GM12878 (cell line): ENCODE data around the gene CKS2. TPM values are rescaled to one million over a fixed set of nuclear protein-coding genes. Genes with fewer than 3 reads are reported as not detected.

Experiments
- ATAC-seq: fragments of 200-7000 bp; cut with Tn5 transposase; 3 replicates; pipeline ENCODE4 v1.9.1; 2020; ENCODE audit warnings: mild to moderate bottlenecking, moderate library complexity
- BruUV-seq: library from RNA; stranded (reverse); fragments of 400-500 nt; replicated peaks from 2 replicates; lab custom pipeline; 2021; lab: Mats Ljungman, UMichigan
- CTCF ChIA-PET: fragments of 300-600 bp; sonication (Branson Sonifier 250); formaldehyde crosslinking; extraction: SDS; loops from one replicate; lab custom pipeline; 2021; ENCODE audit warnings: inconsistent platforms; lab: Yijun Ruan, JAX
- POLR2A ChIA-PET: fragments of 350-600 bp; formaldehyde crosslinking; extraction: SDS; loops from one replicate; lab custom pipeline; 2021; ENCODE audit warnings: inconsistent platforms; lab: Charles Lee
- RAD21 ChIA-PET: fragments of 300-600 bp; sonication (Branson Sonifier 250); formaldehyde crosslinking; loops from one replicate; lab custom pipeline; 2023; ENCODE audit warnings: antibody characterized with exemption; ENCODE audit not compliant: unreplicated experiment; lab: Charles Lee
- SMC1A ChIA-PET: fragments of 300-600 bp; sonication (Branson Sonifier 250); formaldehyde crosslinking; loops from one replicate; lab custom pipeline; 2023; ENCODE audit not compliant: unreplicated experiment, uncharacterized antibody; lab: Charles Lee
- DNase-seq: peaks from one replicate; pipeline ENCODE4 v3.0.0-alpha.2; 2011; ENCODE audit warnings: low read depth, low spot score
- FAIRE-seq: peaks from 3 replicates; lab custom pipeline; 2011; peaks lifted over from hg19 to GRCh38; lab: Jason Lieb, UNC
- H2AFZ ChIP-seq: 2 replicates; pipeline ENCODE4 v1.6.0; 2011; ENCODE audit warnings: low read depth, low read length, control low read depth; ENCODE audit not compliant: control insufficient read depth
- H3K27ac ChIP-seq: 2 replicates; pipeline ENCODE4 v1.5.1; 2011; ENCODE audit warnings: control low read depth; ENCODE audit not compliant: control insufficient read depth, insufficient read depth
- H3K27me3 ChIP-seq, 2 experiments: replicated peaks in 1 of 2; 2 replicates each; pipeline versions ENCODE4 v1.6.0 to v1.6.1; 2011; ENCODE audit warnings: low read length in 1 of 2; ENCODE audit not compliant: control insufficient read depth in 2 of 2, insufficient read depth in 2 of 2
- H3K36me3 ChIP-seq, 2 experiments: 2 replicates each; pipeline ENCODE4 v1.5.1; 2011; ENCODE audit warnings: low read length in 1 of 2; ENCODE audit not compliant: control insufficient read depth in 2 of 2, insufficient read depth in 2 of 2
- H3K4me1 ChIP-seq: 2 replicates; pipeline ENCODE4 v1.6.1; 2011; ENCODE audit warnings: mild to moderate bottlenecking, low read length, moderate library complexity, mixed read lengths; ENCODE audit not compliant: control insufficient read depth, insufficient read depth
- H3K4me2 ChIP-seq: 2 replicates; pipeline ENCODE4 v1.6.0; 2011; ENCODE audit warnings: control low read depth; ENCODE audit not compliant: control insufficient read depth, insufficient read depth
- H3K4me3 ChIP-seq: fragments of 200-600 bp; sonication (generic); 2 replicates; pipeline ENCODE4 v1.5.1; 2016
- H3K79me2 ChIP-seq: 2 replicates; pipeline ENCODE4 v1.6.0; 2011; ENCODE audit warnings: low read length; ENCODE audit not compliant: control insufficient read depth, insufficient read depth
- H3K9ac ChIP-seq: 2 replicates; pipeline ENCODE4 v1.8.0; 2011; ENCODE audit warnings: low read length, control low read depth, mixed read lengths; ENCODE audit not compliant: control insufficient read depth, insufficient read depth
- H3K9me3 ChIP-seq: replicated peaks from 3 replicates; pipeline ENCODE4 v1.5.1; 2011; ENCODE audit warnings: mild to moderate bottlenecking, low read length; ENCODE audit not compliant: control insufficient read depth, insufficient read depth
- H4K20me1 ChIP-seq: 2 replicates; pipeline ENCODE4 v1.6.0; 2011; ENCODE audit not compliant: control insufficient read depth, insufficient read depth
- CEBPB ChIP-seq, 2 experiments: fragments of 150-350 bp in 1 of 2; IDR thresholded peaks; 2 replicates each; pipeline ENCODE4 v1.6.1; 2012 to 2014; ENCODE audit warnings: low read depth in 2 of 2, low read length in 2 of 2, borderline replicate concordance in 1 of 2, inconsistent platforms in 1 of 2
- CREB1 ChIP-seq: IDR thresholded peaks from 2 replicates; pipeline ENCODE4 v1.6.1; 2012; ENCODE audit warnings: low read depth, mild to moderate bottlenecking, inconsistent platforms
- E2F8 ChIP-seq: fragments of 450-650 bp; IDR thresholded peaks from 2 replicates; pipeline ENCODE4 v1.6.1; 2018; ENCODE audit warnings: mild to moderate bottlenecking, low read depth, moderate library complexity; ENCODE audit not compliant: partially characterized antibody
- EZH2 ChIP-seq: IDR thresholded peaks from 2 replicates; pipeline ENCODE4 v1.6.1; 2012; ENCODE audit warnings: low read depth, mild to moderate bottlenecking, control low read depth, inconsistent platforms, low read length, borderline replicate concordance; ENCODE audit not compliant: control insufficient read depth
- LARP7 ChIP-seq: fragments of 450-650 bp; IDR thresholded peaks from 2 replicates; pipeline ENCODE4 v1.6.1; 2017; ENCODE audit warnings: mild to moderate bottlenecking
- NKRF ChIP-seq: fragments of 450-650 bp; conservative IDR thresholded peaks from 2 replicates; pipeline ENCODE4 v1.6.1; 2017; ENCODE audit warnings: mild to moderate bottlenecking, moderate library complexity
- SMAD1 ChIP-seq: fragments of 450-650 bp; IDR thresholded peaks from 2 replicates; pipeline ENCODE4 v1.6.1; 2018; ENCODE audit warnings: mild to moderate bottlenecking, low read depth; ENCODE audit not compliant: partially characterized antibody
- ZBED1 ChIP-seq: IDR thresholded peaks from 2 replicates; pipeline ENCODE4 v1.6.1; 2016; ENCODE audit warnings: borderline replicate concordance
- ZNF622 ChIP-seq: fragments of 450-650 bp; IDR thresholded peaks from 2 replicates; pipeline ENCODE4 v1.6.1; 2017; ENCODE audit warnings: mild to moderate bottlenecking, inconsistent platforms
- in situ Hi-C: fragments of 300-500 bp; cut with MboI; formaldehyde crosslinking; loops from 9 replicates; pipeline ENCODE4 v1.14.3; 2018; ENCODE audit warnings: mixed read lengths
- intact Hi-C: fragments of 100-400 bp; cut with micrococcal nuclease; formaldehyde crosslinking; loops from one replicate; pipeline ENCODE4 v1.14.2; 2022; ENCODE audit not compliant: unreplicated experiment
- polyA plus RNA-seq, 11 experiments: library from polyadenylated mRNA; depleted of rRNA in 4 of 11; unstranded in 6 of 11; stranded (reverse) in 5 of 11; fragments of >200 nt; fragmentation: Nextera tagmentation in 4 of 11; fragmentation: Illumina TruSeq in 1 of 11; extraction: Ambion mirVana in 4 of 11; extraction: Trizol in 1 of 11; gene quantifications; 1 replicate in 1 of 11; 2 replicates in 10 of 11; pipeline versions ENCODE4 v1.2.1 to v1.2.3, GENCODE V29; 2011 to 2016; ENCODE audit warnings: inconsistent platforms in 2 of 11, missing spikeins in 2 of 11, low read depth in 1 of 11
- total RNA-seq, 4 experiments: library from RNA; depleted of rRNA in 3 of 4; stranded (reverse); fragments of >200 nt in 3 of 4; fragmentation: Illumina TruSeq in 1 of 4; extraction: Trizol in 1 of 4; gene quantifications; 2 replicates each; pipeline versions ENCODE4 v1.2.1 to v1.2.3, GENCODE V29; 2013 to 2021
- TF ChIP-seq, protein P1 (sequence below): fragments of 450-650 bp; IDR thresholded peaks from 2 replicates; pipeline ENCODE4 v1.6.1; 2018; ENCODE audit warnings: borderline replicate concordance, mild to moderate bottlenecking; ENCODE audit not compliant: partially characterized antibody
- TF ChIP-seq, protein P2 (sequence below): fragments of 450-650 bp; IDR thresholded peaks from 2 replicates; pipeline ENCODE4 v1.6.1; 2017; ENCODE audit warnings: borderline replicate concordance
- TF ChIP-seq, protein P3 (sequence below): IDR thresholded peaks from 2 replicates; pipeline ENCODE4 v1.6.1; 2012; ENCODE audit warnings: mild to moderate bottlenecking, low read depth, low read length

Gene CKS2
- total and polyA plus RNA-seq, 10 of the 15 experiments (the other 5 are each of a cell fraction or from before 2014, with no cell fraction given), result 172 to 1,251 (median 503) TPM

DNA sequence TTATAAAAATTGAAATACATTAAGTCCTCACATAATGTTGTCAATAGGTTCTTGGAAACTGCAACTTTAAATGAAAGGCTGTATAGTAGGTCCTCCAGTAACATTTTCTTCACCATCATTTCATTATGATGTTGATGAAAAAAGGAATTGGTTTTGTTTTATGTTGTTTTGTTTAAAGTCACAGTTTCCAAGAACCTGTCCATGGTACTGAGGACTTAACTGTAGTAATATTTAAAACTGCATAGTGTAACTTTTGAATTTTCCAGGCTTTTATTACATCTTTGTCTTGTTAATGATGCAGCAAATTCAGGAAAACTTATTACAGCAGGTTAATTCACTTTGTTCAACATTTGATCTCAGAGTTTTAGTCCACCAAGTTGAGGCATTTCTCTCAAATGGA is 18.9 kb downstream of the CKS2 start:
- H3K27me3 ChIP-seq, result no peaks in the 10 kb centered on the region
- no peaks in the 10 kb centered on the region for H4K20me1 ChIP-seq
- FAIRE-seq (no peak), DNase-seq (no peak), ATAC-seq (no peak)
- H3K79me2 ChIP-seq, result no peaks in the 10 kb centered on the region
- intact Hi-C loops, result no loop called here
- H2AFZ ChIP-seq, result no peak overlapping the region
- SMC1A ChIA-PET, result no interaction called here
- no TSS peak for BruUV-seq
- no peaks in the 10 kb centered on the region for H3K4me1 ChIP-seq
- in situ Hi-C loops, result no loop called here
- RAD21 ChIA-PET, result no interaction called here
- peaks cover 3 to 45% of the 10 kb centered on the region in 2 experiments; a peak in 3 of 4 replicates for H3K36me3 ChIP-seq
- CTCF ChIA-PET, result no interaction called here
- no peak overlapping the region for H3K27ac ChIP-seq
- no peaks in the 10 kb centered on the region for H3K9me3 ChIP-seq
- POLR2A ChIA-PET, result no interaction called here
- no peak overlapping the region for H3K4me3 ChIP-seq
- no peak overlapping the region for H3K9ac ChIP-seq
- no peak overlapping the region for H3K4me2 ChIP-seq
- TF ChIP-seq ZBED1 (no peak), LARP7 (no peak), SMAD1 (no peak), CREB1 (no peak), CEBPB (IDR thresholded peaks at IDR 0.05; ENCODE audit: borderline replicate concordance in 1 of 2, low read depth in 2 of 2, low read length in 2 of 2) (no peak), E2F8 (no peak), NKRF (no peak), ZNF622 (no peak), EZH2 (no peak)
- TF ChIP-seq, protein P1, sequence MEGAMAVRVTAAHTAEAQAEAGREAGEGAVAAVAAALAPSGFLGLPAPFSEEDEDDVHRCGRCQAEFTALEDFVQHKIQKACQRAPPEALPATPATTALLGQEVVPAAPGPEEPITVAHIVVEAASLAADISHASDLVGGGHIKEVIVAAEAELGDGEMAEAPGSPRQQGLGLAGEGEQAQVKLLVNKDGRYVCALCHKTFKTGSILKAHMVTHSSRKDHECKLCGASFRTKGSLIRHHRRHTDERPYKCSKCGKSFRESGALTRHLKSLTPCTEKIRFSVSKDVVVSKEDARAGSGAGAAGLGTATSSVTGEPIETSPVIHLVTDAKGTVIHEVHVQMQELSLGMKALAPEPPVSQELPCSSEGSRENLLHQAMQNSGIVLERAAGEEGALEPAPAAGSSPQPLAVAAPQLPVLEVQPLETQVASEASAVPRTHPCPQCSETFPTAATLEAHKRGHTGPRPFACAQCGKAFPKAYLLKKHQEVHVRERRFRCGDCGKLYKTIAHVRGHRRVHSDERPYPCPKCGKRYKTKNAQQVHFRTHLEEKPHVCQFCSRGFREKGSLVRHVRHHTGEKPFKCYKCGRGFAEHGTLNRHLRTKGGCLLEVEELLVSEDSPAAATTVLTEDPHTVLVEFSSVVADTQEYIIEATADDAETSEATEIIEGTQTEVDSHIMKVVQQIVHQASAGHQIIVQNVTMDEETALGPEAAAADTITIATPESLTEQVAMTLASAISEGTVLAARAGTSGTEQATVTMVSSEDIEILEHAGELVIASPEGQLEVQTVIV, result no peak
- TF ChIP-seq, protein P2, sequence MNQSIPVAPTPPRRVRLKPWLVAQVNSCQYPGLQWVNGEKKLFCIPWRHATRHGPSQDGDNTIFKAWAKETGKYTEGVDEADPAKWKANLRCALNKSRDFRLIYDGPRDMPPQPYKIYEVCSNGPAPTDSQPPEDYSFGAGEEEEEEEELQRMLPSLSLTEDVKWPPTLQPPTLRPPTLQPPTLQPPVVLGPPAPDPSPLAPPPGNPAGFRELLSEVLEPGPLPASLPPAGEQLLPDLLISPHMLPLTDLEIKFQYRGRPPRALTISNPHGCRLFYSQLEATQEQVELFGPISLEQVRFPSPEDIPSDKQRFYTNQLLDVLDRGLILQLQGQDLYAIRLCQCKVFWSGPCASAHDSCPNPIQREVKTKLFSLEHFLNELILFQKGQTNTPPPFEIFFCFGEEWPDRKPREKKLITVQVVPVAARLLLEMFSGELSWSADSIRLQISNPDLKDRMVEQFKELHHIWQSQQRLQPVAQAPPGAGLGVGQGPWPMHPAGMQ, result no peak
- TF ChIP-seq, protein P3, sequence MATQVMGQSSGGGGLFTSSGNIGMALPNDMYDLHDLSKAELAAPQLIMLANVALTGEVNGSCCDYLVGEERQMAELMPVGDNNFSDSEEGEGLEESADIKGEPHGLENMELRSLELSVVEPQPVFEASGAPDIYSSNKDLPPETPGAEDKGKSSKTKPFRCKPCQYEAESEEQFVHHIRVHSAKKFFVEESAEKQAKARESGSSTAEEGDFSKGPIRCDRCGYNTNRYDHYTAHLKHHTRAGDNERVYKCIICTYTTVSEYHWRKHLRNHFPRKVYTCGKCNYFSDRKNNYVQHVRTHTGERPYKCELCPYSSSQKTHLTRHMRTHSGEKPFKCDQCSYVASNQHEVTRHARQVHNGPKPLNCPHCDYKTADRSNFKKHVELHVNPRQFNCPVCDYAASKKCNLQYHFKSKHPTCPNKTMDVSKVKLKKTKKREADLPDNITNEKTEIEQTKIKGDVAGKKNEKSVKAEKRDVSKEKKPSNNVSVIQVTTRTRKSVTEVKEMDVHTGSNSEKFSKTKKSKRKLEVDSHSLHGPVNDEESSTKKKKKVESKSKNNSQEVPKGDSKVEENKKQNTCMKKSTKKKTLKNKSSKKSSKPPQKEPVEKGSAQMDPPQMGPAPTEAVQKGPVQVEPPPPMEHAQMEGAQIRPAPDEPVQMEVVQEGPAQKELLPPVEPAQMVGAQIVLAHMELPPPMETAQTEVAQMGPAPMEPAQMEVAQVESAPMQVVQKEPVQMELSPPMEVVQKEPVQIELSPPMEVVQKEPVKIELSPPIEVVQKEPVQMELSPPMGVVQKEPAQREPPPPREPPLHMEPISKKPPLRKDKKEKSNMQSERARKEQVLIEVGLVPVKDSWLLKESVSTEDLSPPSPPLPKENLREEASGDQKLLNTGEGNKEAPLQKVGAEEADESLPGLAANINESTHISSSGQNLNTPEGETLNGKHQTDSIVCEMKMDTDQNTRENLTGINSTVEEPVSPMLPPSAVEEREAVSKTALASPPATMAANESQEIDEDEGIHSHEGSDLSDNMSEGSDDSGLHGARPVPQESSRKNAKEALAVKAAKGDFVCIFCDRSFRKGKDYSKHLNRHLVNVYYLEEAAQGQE, result no peak
